Sigmoid colon (tissue), 7 donors: ENCODE measurements around the gene CD4. TPM values are rescaled to one million over a fixed set of nuclear protein-coding genes. Genes with fewer than 3 reads are reported as not detected.

Experiments
- DNase-seq: peaks from one replicate; pipeline ENCODE4 v3.0.0-alpha.2; 2019
- H3K27ac ChIP-seq, 4 donors: fragments of 200-600 bp; sonication (generic); one replicate each; pipeline ENCODE4 v1.5.1; 2016 to 2019; ENCODE audit warnings: mild to moderate bottlenecking in 1 of 4
- H3K27me3 ChIP-seq, 3 donors: fragments of 200-600 bp; sonication (generic); one replicate each; pipeline ENCODE4 v1.5.1; 2019; ENCODE audit warnings: mild to moderate bottlenecking in 1 of 3
- H3K36me3 ChIP-seq, 4 donors: fragments of 200-600 bp; sonication (generic); one replicate each; pipeline ENCODE4 v1.5.1; 2016 to 2019
- H3K4me1 ChIP-seq, 4 donors: fragments of 200-600 bp; sonication (generic); one replicate each; pipeline ENCODE4 v1.5.1; 2017 to 2019
- H3K4me3 ChIP-seq, 4 donors: fragments of 200-600 bp; sonication (generic); one replicate each; pipeline ENCODE4 v1.5.1; 2017 to 2019; ENCODE audit warnings: mild to moderate bottlenecking in 2 of 4, moderate library complexity in 1 of 4
- H3K9me3 ChIP-seq, 4 donors: fragments of 200-600 bp in 3 of 4; sonication (generic) in 3 of 4; one replicate each; pipeline versions ENCODE4 v1.5.1 to v1.6.1; 2013 to 2019
- EP300 ChIP-seq, 4 donors: sonication (generic); formaldehyde crosslinking; IDR thresholded peaks; one replicate each; pipeline ENCODE4 v1.6.1; 2017; ENCODE audit warnings: antibody characterized with exemption in 4 of 4
- POLR2A ChIP-seq, 2 donors: fragments of 450-650 bp; IDR thresholded peaks; one replicate each; pipeline ENCODE4 v1.6.1; 2016; ENCODE audit warnings: antibody characterized with exemption in 2 of 2, mild to moderate bottlenecking in 2 of 2, moderate library complexity in 2 of 2
- POLR2AphosphoS5 ChIP-seq, 4 donors: sonication (generic); formaldehyde crosslinking; IDR thresholded peaks; one replicate each; pipeline ENCODE4 v1.6.1; 2017; ENCODE audit warnings: antibody characterized with exemption in 4 of 4
- WGBS, 2 donors: extraction: QIAGEN DNeasy Blood & Tissue Kit; methylation state at CpG; one replicate each; pipeline ENCODE4 v1.1.7; 2013; 5-methylcytosine and 5-hydroxymethylcytosine counted together
- intact Hi-C: fragments of 100-400 bp; cut with DNase I; formaldehyde crosslinking; loops from one replicate; pipeline ENCODE4 v1.15.1; 2023
- polyA plus RNA-seq, 3 donors: library from polyadenylated mRNA; stranded (reverse); fragments of 200-250 nt; gene quantifications; one replicate each; pipeline ENCODE4 v1.2.3, GENCODE V29; 2013
- total RNA-seq, 4 donors: library from RNA; depleted of rRNA; stranded (reverse); fragments of >200 nt; gene quantifications; one replicate each; pipeline ENCODE4 v1.1.0, GENCODE V29; 2016
- TF ChIP-seq, protein P1 (sequence below), 4 experiments: fragments of 450-650 bp in 3 of 4; fragments of 200-600 bp in 1 of 4; IDR thresholded peaks; one replicate each; pipeline ENCODE4 v1.5.1; 2016 to 2019; ENCODE audit warnings: antibody characterized with exemption in 4 of 4, mild to moderate bottlenecking in 3 of 4, moderate library complexity in 2 of 4
- donor health status: healthy with polysubstance abuse.
- donor health status: Bipolar disorder and iron deficiency.
- donor health status: healthy.

Gene CD4
- total and polyA plus RNA-seq, 7 donors, result 2.5 to 29.7 (median 11.8) TPM

DNA sequence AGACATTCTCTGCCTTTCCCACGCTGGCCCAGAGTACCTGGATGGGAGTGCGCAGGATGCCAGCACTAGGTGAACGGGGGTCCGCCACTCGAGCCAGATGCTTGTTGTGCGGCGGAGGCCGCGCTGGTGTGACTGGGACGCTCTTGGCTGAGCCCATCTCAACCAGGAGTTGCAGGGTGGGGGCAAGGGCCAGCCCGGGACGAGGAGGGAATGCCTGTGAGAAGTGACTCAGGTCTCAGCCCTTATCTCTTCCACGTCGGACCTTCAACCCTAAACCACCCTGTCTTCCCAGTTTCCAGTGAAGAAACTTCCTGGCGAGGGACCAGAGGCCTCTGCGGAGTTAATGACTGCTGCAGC, 61.4 kb downstream of the CD4 start:
- DNase-seq, result no peak
- H3K36me3 ChIP-seq, result peaks cover 2 to 37% (median 5%) of the 10 kb centered on the region in 4 donors
- peak overlapping the region in 3 of 4 donors; percentile 59 to 74 (median 70) for H3K4me3 ChIP-seq
- no peaks in the 10 kb centered on the region for H3K9me3 ChIP-seq
- intact Hi-C loops, result no loop called here
- TF ChIP-seq, protein P1, sequence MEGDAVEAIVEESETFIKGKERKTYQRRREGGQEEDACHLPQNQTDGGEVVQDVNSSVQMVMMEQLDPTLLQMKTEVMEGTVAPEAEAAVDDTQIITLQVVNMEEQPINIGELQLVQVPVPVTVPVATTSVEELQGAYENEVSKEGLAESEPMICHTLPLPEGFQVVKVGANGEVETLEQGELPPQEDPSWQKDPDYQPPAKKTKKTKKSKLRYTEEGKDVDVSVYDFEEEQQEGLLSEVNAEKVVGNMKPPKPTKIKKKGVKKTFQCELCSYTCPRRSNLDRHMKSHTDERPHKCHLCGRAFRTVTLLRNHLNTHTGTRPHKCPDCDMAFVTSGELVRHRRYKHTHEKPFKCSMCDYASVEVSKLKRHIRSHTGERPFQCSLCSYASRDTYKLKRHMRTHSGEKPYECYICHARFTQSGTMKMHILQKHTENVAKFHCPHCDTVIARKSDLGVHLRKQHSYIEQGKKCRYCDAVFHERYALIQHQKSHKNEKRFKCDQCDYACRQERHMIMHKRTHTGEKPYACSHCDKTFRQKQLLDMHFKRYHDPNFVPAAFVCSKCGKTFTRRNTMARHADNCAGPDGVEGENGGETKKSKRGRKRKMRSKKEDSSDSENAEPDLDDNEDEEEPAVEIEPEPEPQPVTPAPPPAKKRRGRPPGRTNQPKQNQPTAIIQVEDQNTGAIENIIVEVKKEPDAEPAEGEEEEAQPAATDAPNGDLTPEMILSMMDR (IDR thresholded peaks at IDR 0.05), result no peak
- no peak for TF ChIP-seq POLR2A (IDR thresholded peaks at IDR 0.05)
- TF ChIP-seq POLR2AphosphoS5 (IDR thresholded peaks at IDR 0.05), result no peak
- TF ChIP-seq EP300 (IDR thresholded peaks at IDR 0.05), result no peak
- H3K27ac ChIP-seq, result peak overlapping the region; percentile 91 to 99 (median 96)
- 15 to 36% methylated on average over 16 of the region's 16 CpGs for WGBS, 2 donors
- no peaks in the 10 kb centered on the region for H3K27me3 ChIP-seq
- peaks cover 0 to 22% (median 15%) of the 10 kb centered on the region in 4 donors for H3K4me1 ChIP-seq

DNA sequence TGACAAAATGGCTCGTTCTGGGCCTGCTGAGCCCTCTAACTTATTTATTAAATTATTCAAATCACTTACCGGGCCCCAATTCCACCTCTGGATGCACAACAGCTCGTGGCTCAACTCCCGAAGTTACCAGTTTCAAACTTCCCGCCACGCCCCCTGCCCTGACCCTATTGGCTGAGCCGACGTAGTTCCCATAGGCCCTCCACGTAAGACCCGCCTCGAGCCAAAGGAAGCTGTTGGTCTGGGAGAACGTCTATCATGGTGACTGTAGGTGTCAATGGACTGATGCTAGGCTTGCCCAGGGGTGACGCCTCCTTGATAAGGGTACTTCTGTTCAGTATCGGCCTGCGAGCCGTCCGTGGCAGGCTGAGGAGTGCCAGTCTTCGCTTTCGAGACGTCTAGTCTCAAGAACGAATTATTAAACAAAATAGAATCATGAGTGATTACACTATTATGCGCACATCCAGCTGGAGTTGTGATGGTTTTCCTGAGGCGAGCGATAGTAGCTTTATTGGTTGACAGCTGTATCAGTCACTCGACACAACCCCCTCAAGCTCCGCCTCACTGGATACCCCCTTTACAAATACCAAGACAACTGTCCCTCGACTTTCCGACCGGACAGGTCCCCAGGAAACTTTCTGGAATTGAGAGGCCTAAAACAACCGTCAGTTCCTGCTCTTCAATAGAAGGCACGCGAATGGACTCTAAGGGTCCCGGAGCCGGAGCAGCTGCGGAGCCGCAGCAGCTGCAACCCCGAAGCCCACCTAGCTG, 62.0 kb downstream of the CD4 start, which contains the start of gene CDCA3:
CDCA3 (minus strand) TSS at position 134 of the 768 bp plus-strand sequence. CDS start 334 bp downstream, outside the sequence.
- peak within 1 kb of the TSS; percentile 59 to 74 (median 68) for H3K4me3 ChIP-seq
- H3K4me1 ChIP-seq, result peaks cover 0 to 22% (median 15%) of the 10 kb centered on the region in 4 donors
- peak; percentile 36 to 82 for TF ChIP-seq POLR2A (IDR thresholded peaks at IDR 0.05)
- peak; percentile 78 to 96 (median 94) for TF ChIP-seq POLR2AphosphoS5 (IDR thresholded peaks at IDR 0.05)
- no peak for TF ChIP-seq EP300 (IDR thresholded peaks at IDR 0.05)
- TF ChIP-seq, protein P1 (IDR thresholded peaks at IDR 0.05), result no peak
- DNase-seq, result peak; percentile 99
- peak within 1 kb of the TSS; percentile 91 to 99 (median 96) for H3K27ac ChIP-seq
- WGBS, 2 donors, result 0 to 1% methylated on average over 37 of the region's 37 CpGs
- no peaks in the 10 kb centered on the region for H3K27me3 ChIP-seq
- intact Hi-C loops, result no loop called here
- H3K36me3 ChIP-seq, result peaks cover 7 to 37% (median 10%) of the 10 kb centered on the region in 4 donors
- H3K9me3 ChIP-seq, result no peaks in the 10 kb centered on the region

DNA sequence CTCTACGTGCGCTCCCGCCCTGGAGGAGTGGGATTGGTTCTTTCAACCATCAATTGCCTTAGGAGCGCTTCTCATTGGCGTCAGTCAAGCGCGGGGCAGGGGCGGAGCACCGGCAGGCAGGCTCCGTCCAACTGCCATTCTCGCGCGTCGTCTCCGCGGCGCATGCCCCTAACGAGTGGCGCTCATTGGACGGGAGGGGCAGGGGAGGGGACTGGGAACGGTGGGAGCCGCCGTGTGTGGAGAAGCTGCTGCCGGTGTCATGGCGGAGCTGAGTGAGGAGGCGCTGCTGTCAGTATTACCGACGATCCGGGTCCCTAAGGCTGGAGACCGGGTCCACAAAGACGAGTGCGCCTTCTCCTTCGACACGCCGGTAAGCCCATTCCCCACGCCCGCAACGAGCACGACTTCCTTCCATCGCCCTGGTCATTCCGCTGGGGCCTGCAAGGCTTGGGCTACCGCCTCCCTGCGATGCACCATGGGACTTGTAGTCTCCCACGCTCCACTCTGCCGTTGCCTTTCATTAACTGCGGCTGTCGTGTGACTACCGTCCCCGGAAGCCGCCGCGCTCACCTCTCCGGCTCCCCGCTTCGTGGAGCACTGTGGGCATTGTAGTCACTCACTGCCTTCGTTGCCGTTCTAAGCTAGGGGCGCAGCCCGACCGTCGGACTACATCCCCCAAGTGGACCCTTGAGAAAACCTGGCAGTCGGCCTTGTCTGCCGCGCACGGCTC, 62.8 kb downstream of the CD4 start, which contains the start of gene USP5:
USP5 (plus strand) TSS at position 230 of the 730 bp plus-strand sequence; CDS start at position 260, 30 bp downstream.
- H3K36me3 ChIP-seq, result peaks cover 15 to 37% (median 17%) of the 10 kb centered on the region in 4 donors
- H3K9me3 ChIP-seq, result no peaks in the 10 kb centered on the region
- 0 to 1% methylated on average over 65 of the region's 65 CpGs for WGBS, 2 donors
- DNase-seq, result peak; percentile 100
- no peaks in the 10 kb centered on the region for H3K27me3 ChIP-seq
- peaks cover 0 to 22% (median 15%) of the 10 kb centered on the region in 4 donors for H3K4me1 ChIP-seq
- peak within 1 kb of the TSS; percentile 91 to 99 (median 96) for H3K27ac ChIP-seq
- H3K4me3 ChIP-seq, result peak within 1 kb of the TSS; percentile 59 to 74 (median 68)
- TF ChIP-seq EP300 (IDR thresholded peaks at IDR 0.05), result no peak
- TF ChIP-seq, protein P1 (IDR thresholded peaks at IDR 0.05), result no peak
- peak in 3 of 4 donors; percentile 72 to 75 (median 75) for TF ChIP-seq POLR2AphosphoS5 (IDR thresholded peaks at IDR 0.05)
- TF ChIP-seq POLR2A (IDR thresholded peaks at IDR 0.05), result peak in 1 of 2 donors; percentile 20
- intact Hi-C loops, result no loop called here

DNA sequence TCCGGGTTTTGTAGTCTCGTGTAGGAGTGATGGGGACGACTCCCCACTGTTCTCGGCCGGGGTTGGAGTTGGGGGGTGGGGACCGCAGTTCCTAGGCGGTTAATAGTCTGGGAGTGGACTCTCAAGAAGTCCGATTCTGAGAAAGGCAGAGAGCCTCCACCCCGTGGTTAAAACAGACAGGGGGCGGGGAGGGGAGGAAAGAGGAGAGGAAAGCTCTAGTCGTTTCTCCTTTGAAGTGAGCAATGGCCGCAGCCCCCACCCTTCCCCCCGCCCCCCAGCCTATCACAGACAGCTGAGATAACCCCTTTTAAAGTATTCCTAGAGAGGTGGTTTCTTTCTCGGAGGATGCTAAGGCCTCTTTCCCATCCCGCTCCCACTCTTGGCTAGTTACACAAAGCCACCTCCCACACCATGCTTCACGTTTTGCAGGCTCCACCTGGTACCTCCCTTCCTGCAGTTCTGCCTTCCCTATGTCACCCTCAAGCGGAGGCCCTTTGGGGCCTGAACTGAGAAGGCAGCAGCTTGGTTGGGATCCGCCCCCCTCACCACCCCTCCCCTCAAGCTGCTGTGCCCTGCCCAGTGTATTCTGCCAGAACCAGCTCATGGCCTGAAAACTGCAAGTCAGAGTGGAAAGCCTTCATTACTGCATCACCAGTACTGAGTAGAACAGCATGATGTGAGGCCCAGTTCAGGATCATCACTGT, 63.5 kb downstream of the CD4 start:
- H3K36me3 ChIP-seq, result peaks cover 21 to 37% (median 24%) of the 10 kb centered on the region in 4 donors
- TF ChIP-seq POLR2A (IDR thresholded peaks at IDR 0.05) (no peak), EP300 (IDR thresholded peaks at IDR 0.05) (no peak), POLR2AphosphoS5 (IDR thresholded peaks at IDR 0.05) (peak in 1 of 4 donors; percentile 3)
- TF ChIP-seq, protein P1 (IDR thresholded peaks at IDR 0.05), result no peak
- H3K4me1 ChIP-seq, result peaks cover 0 to 22% (median 15%) of the 10 kb centered on the region in 4 donors
- H3K27me3 ChIP-seq, result no peaks in the 10 kb centered on the region
- peak overlapping the region; percentile 91 to 99 (median 96) for H3K27ac ChIP-seq
- WGBS, 2 donors, result 1 to 2% methylated on average over 18 of the region's 18 CpGs
- no peaks in the 10 kb centered on the region for H3K9me3 ChIP-seq
- DNase-seq, result peak; percentile 84
- intact Hi-C loops, result no loop called here
- H3K4me3 ChIP-seq, result peak overlapping the region; percentile 40 to 74 (median 64)
